Left lung (tissue), 10 donors: Measurements from ENCODE around the gene STXBP4. TPM values are rescaled to one million over a fixed set of nuclear protein-coding genes. Genes with fewer than 3 reads are reported as not detected.

Source experiments
- ATAC-seq: fragments of 200-7000 bp; cut with Tn5 transposase; one replicate; pipeline ENCODE4 v1.9.1; 2020; ENCODE audit warnings: moderate library complexity
- DNase-seq, 4 donors: peaks; one replicate each; pipeline ENCODE4 v3.0.0-alpha.2; 2013 to 2020
- H3K27ac ChIP-seq, 2 donors: fragments of 200-600 bp; sonication (generic) in 1 of 2; one replicate each; pipeline versions ENCODE4 v1.5.0 to v1.8.0; 2020 to 2021
- H3K27me3 ChIP-seq, 2 donors: fragments of 200-600 bp; sonication (generic) in 1 of 2; one replicate each; pipeline versions ENCODE4 v1.5.0 to v1.8.0; 2020 to 2021
- H3K36me3 ChIP-seq, 2 donors: fragments of 200-600 bp; sonication (generic) in 1 of 2; one replicate each; pipeline versions ENCODE4 v1.5.0 to v1.8.0; 2020 to 2021
- H3K4me1 ChIP-seq, 2 donors: fragments of 200-600 bp; one replicate each; pipeline ENCODE4 v1.8.0; 2021
- H3K4me3 ChIP-seq, 2 donors: fragments of 200-600 bp; sonication (generic) in 1 of 2; one replicate each; pipeline versions ENCODE4 v1.5.0 to v1.8.0; 2020 to 2021; ENCODE audit warnings: mild to moderate bottlenecking in 1 of 2
- H3K9me3 ChIP-seq, 2 donors: fragments of 200-600 bp; sonication (generic) in 1 of 2; one replicate each; pipeline versions ENCODE4 v1.5.0 to v1.8.0; 2020 to 2021
- intact Hi-C, 2 donors: fragments of 100-400 bp; cut with DNase I; formaldehyde crosslinking; loops; one replicate each; pipeline versions ENCODE4 v1.11.2 to v1.14.2; 2022
- polyA plus RNA-seq, 6 donors: library from polyadenylated mRNA; unstranded; fragments of 120-200 nt; gene quantifications; one replicate each; pipeline ENCODE4 v1.2.1, GENCODE V29; 2013; ENCODE audit not compliant: insufficient read length in 6 of 6
- total RNA-seq, 2 donors: library from RNA; stranded (reverse); fragmentation: NEBNext Ultra II Directional; extraction: Animal tissue kit (Norgen Biotek cat#: 25700); gene quantifications; one replicate each; pipeline ENCODE4 v1.2.1, GENCODE V29; 2021
- TF ChIP-seq, protein P1 (sequence below), 2 donors: fragments of 200-600 bp; sonication (generic) in 1 of 2; IDR thresholded peaks; one replicate each; pipeline versions ENCODE4 v1.5.0 to v1.8.0; 2021; ENCODE audit warnings: antibody characterized with exemption in 2 of 2
- donor health status: DM: no; HTN: yes; CAD: no.
- donor health status: DM: no; HTN: no; CAD: no.

The STXBP4 gene
- total and polyA plus RNA-seq, 8 donors, result 12.7 to 22.0 (median 15.5) TPM

DNA sequence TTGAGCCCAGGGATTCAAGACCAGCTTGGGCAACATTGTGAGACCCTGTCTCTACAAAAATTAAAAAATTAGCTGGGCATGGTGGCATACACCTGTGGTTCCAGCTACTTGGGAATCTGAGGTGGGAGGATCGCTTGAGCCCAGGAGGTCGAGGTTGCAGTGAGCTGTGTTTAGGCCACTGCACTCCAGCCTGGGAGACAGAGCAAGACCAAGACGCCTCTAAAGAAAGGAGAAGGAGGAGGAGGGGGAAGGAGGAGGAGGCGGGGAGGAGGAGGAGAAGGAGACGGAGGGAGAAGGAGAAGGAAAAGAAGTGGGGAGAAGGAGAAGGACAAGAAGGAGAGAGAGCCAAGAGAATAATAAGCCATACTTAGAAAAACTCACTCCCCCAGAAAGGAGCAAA lies 35.9 kb downstream of the STXBP4 start:
- Histone ChIP-seq H3K4me3 (no peak overlapping the region), H3K27me3 (no peaks in the 10 kb centered on the region), H3K4me1 (no peaks in the 10 kb centered on the region), H3K9me3 (no peaks in the 10 kb centered on the region), H3K27ac (no peak overlapping the region), H3K36me3 (peaks cover 0 to 8% of the 10 kb centered on the region in 2 donors)
- ATAC-seq (no peak), DNase-seq (no peak)
- intact Hi-C loops, result no loop called here
- TF ChIP-seq, protein P1, sequence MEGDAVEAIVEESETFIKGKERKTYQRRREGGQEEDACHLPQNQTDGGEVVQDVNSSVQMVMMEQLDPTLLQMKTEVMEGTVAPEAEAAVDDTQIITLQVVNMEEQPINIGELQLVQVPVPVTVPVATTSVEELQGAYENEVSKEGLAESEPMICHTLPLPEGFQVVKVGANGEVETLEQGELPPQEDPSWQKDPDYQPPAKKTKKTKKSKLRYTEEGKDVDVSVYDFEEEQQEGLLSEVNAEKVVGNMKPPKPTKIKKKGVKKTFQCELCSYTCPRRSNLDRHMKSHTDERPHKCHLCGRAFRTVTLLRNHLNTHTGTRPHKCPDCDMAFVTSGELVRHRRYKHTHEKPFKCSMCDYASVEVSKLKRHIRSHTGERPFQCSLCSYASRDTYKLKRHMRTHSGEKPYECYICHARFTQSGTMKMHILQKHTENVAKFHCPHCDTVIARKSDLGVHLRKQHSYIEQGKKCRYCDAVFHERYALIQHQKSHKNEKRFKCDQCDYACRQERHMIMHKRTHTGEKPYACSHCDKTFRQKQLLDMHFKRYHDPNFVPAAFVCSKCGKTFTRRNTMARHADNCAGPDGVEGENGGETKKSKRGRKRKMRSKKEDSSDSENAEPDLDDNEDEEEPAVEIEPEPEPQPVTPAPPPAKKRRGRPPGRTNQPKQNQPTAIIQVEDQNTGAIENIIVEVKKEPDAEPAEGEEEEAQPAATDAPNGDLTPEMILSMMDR (IDR thresholded peaks at IDR 0.05), result no peak

- H3K9me3 ChIP-seq, result no peaks in the 10 kb centered on the region
- no peaks in the 10 kb centered on the region for H3K27me3 ChIP-seq
- intact Hi-C loops, result no loop called here
- no peak overlapping the region for H3K27ac ChIP-seq
- DNase-seq, result no peak
- peak; percentile 53 for ATAC-seq
- no peaks in the 10 kb centered on the region for H3K4me1 ChIP-seq
- no peaks in the 10 kb centered on the region for H3K36me3 ChIP-seq
- H3K4me3 ChIP-seq, result no peak overlapping the region
- TF ChIP-seq, protein P1 (IDR thresholded peaks at IDR 0.05), result peak in 1 of 2 donors; percentile 33
Measured at GRCh38 chr17:55005520-55005919, 37.0 kb downstream of the STXBP4 start.

- H3K4me1 ChIP-seq, result no peaks in the 10 kb centered on the region
- TF ChIP-seq, protein P1 (IDR thresholded peaks at IDR 0.05), result no peak
- no peak for DNase-seq
- H3K9me3 ChIP-seq, result no peaks in the 10 kb centered on the region
- no peaks in the 10 kb centered on the region for H3K27me3 ChIP-seq
- ATAC-seq, result no peak
- no peak overlapping the region for H3K4me3 ChIP-seq
- no peak overlapping the region for H3K27ac ChIP-seq
- no peaks in the 10 kb centered on the region for H3K36me3 ChIP-seq
- intact Hi-C loops, result no loop called here
Measured at GRCh38 chr17:55023626-55024025, 55.1 kb downstream of the STXBP4 start.

- H3K27ac ChIP-seq, result no peak overlapping the region
- no peak overlapping the region for H3K4me3 ChIP-seq
- no peak for ATAC-seq
- no peaks in the 10 kb centered on the region for H3K4me1 ChIP-seq
- no peaks in the 10 kb centered on the region for H3K36me3 ChIP-seq
- intact Hi-C loops, result no loop called here
- no peaks in the 10 kb centered on the region for H3K9me3 ChIP-seq
- TF ChIP-seq, protein P1 (IDR thresholded peaks at IDR 0.05), result no peak
- no peaks in the 10 kb centered on the region for H3K27me3 ChIP-seq
- no peak for DNase-seq
Measured at GRCh38 chr17:55037828-55038227, 69.3 kb downstream of the STXBP4 start.

DNA sequence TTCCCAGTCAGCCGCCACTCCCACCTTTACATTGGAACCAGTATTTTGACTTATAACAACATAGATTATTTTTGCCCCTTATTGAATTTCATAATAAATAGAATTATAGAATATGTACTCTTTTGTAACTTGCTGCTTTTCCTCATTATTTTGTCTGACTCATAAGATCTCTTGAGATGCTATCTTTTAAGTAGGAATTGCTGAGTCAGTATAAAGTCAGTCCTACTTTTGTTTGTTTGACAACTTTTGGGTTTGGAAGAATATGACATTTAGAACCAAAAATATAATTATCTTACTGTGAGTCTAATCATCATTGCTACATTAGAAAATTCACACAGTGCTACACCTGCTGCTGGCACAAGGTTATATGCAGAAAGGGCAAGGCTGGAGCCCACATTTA lies 69.7 kb downstream of the STXBP4 start:
- H3K27me3 ChIP-seq, result no peaks in the 10 kb centered on the region
- no peak overlapping the region for H3K4me3 ChIP-seq
- DNase-seq, result no peak
- H3K36me3 ChIP-seq, result no peaks in the 10 kb centered on the region
- H3K4me1 ChIP-seq, result no peaks in the 10 kb centered on the region
- ATAC-seq, result no peak
- intact Hi-C loops, result no loop called here
- H3K27ac ChIP-seq, result no peak overlapping the region
- H3K9me3 ChIP-seq, result no peaks in the 10 kb centered on the region
- TF ChIP-seq, protein P1 (IDR thresholded peaks at IDR 0.05), result no peak
